ENCODE results near the gene PIM2.

Gene PIM2

GRCh38 chrX:48934581-48935300 lies 15.9 kb upstream of the PIM2 start:
- DNase-seq, result no peak

- DNase-seq, result no peak
Measured at GRCh38 chrX:48933757-48934156, 14.9 kb upstream of the PIM2 start.

DNA sequence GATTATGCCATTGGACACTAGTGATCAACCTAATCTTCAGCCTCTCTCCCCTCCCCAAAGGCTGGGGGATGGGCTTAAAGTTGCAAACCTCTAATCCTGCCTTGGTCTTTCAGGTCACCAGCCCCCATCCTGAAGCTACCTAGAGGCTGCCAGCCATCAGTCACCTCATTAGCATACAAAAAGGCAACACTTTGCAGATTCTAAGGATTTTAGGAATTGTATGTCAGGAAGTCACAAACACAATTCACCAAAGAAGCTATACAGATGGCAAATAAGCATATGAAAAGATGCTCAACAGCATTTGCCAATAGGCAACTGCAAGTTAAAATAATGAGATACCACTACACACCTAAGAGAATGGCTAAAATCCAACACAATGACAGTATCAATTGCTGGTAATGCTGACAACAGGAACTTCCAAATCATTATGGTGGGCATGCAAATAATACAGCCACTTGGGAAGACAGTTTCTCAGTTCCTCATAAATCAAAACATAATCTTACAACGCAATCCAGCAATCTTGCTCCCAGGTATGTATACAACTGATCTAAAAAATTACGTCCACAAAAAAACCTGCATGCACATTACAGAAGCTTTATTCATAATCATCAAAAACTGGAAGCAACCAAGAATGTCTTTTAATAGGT lies 9.0 kb upstream of the PIM2 start:
- DNase-seq, result no peak

GRCh38 chrX:48927123-48927522 lies 8.3 kb upstream of the PIM2 start:
- DNase-seq, result no peak

- DNase-seq, result no peak
Measured at GRCh38 chrX:48924270-48924669, 5.4 kb upstream of the PIM2 start.

DNA sequence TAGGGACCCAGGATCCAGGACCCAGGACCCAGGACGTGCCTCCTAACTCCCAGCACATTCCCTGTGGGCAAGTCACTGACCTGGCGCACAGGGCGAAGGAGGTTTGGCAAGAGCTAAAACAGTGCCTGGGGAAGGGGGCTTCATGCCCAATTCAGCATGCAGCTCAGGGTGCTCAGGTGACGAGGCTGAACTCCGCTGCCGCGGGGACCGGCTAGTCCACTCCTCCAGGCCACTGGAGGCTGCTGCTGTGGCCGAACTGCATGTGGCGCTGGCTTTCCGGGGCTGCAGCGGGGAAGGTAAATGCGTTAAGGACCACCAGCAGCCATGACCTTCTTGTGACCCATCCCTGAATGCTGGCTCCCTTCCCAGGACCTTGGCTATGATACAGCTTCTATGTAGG lies 4.9 kb upstream of the PIM2 start:
- no peak for DNase-seq

GRCh38 chrX:48920718-48921104 lies 1.9 kb upstream of the PIM2 start:
- no peak for DNase-seq

- no peak for DNase-seq
Measured at GRCh38 chrX:48919947-48920717, 1.3 kb upstream of the PIM2 start.

DNA sequence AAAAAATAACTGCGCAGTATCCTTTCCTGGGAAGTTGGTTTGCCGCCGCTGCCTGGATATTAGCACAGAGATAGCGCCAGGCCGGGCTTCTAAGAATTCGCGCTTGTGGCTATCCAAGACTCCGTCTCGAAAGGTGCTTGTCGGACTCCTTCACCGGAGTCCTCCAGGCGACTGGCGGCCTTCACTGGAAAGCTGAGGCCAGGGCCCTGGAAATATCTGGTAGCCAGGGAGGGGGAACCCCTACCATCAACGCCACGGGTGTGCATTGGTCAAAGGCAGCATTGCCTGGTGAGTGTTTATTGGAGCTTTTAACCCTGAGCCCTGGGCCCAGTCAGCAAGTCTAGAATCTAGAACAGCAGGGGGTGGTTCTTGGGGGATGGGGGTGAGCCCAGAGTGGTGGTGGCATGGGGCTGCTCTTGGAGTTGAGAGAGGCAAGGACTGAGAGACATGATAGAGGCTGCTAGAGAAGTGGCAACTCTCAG lies 577 bp upstream of the PIM2 start:
- DNase-seq, result peak; percentile 80

DNA sequence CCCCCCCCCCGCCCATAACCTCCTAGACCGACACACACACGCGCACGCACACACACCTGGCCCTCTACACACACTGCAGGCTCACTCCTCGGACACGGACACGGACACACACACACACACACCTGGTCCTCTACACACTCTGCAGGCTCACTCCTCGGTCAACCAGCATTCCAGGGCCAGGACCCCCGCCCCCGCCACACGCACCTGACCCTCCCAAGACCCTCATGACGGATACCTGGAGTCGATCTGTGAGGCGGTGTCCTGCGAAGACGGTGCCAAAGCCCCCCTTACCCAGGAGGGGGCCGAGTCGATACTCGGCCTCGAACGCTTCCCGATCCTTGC lies 552 bp downstream of the PIM2 start:
- DNase-seq, result no peak

DNA sequence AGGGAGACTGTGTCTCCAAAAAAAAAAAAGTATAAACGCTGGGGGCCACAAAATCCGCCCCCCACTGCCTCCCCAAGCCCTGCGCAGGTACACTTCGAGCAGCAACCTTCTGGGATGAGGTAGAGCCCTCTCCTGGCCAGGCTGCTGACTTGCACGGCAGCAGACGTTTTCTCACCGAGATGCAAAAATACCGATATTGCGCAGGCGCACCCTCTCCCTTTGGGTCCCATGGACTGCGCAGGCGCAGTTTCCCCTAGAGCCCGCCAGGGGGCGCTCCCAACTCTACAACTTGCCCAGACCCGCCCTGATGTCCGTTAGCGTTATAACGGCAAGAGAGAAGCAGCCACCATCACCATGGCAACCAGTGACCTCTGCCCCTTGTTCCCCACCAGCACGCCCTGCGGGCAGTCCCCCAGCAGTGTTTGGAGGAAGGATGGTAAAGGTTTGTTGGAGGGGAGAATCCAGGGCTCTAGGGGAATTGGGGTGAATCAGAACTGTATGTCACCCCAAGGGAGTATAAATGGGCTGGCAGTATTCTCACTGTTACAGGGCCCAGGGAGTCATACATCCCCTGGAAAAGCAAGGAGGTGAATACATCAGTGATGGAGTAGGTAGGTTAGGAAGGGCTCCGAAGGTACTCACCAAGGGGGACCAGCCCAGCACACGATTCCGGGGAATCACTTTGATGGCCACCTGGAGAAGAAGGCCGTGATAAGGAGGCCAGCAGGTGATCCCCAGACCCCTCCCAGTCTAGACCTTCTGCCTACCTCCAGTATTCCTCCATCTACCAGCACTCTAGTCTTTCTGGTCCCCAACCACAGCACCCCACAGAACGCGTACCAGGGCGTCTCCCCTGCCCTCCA lies 1.5 kb downstream of the PIM2 start:
- peak; percentile 97 for DNase-seq

DNA sequence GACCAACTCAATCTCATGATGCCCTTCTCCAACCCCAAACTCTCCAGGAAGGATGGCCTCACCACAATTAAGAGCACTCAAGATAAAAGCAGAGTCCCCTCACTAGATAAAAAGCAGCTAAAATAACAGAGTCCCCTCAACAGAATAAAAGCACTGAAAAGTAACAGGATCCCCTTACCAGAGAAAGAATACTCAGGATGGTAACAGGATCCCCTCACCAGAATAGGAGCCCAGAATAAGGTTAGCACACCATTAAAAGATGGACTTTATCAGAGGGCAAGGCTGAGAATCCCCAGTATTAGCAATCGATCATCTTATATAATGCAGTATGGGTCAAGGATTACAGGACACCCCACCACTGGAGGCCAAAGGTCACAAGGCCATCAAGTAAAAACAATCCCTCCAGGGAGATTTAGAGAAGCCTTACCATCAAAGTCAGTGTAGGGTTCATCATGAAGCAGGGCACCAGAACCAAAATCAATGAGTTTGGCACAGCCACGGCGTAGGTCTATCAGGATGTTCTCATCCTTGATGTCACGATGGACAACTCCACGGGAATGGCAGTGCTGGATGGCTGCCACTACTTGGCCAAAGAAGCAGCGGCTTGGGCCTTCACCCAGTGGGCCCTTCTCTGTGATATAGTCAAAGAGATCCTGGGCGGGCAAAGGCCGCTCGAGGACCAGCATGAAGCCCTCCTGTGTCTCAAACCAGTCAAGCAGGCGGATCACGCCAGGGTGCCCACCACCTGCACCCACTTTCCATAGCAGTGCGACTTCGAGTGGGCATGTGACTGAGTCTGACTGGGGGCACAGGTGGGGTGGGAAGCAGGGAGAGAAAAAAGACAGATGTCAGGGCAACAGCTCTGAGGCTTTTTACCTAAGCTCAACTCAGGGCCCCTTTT lies 4.0 kb downstream of the PIM2 start:
- no peak for DNase-seq

GRCh38 chrX:48913605-48914366 lies 5.0 kb downstream of the PIM2 start:
- DNase-seq, result no peak

- DNase-seq, result peak; percentile 97
Measured at GRCh38 chrX:48911412-48912182, 7.2 kb downstream of the PIM2 start, which contains the start of gene SLC35A2. Gene SLC35A2 (minus strand): TSS chrX:48911646. CDS start chrX:48911636, 10 bp downstream.

DNA sequence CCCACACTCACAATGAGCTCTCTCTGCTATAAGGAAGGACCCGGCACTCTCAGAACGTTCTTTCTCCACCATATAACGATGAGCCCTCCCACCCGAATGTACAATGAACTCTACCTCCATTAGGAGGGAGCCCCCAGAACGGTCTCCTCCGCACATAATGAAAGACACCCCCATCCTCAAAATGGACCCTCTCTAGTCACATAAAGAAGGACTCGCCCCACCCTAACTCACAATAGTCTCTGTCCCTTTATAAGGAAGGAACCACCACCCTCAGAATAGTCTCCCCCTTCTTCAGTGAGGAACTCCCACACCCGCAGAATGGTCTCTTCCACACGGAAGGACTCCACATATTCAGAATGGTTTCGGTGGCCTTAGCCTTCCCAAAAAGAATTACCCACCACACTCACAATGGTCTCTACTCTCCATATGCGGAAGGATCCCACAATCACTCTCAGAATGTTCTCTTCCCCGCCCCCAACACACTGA lies 7.9 kb downstream of the PIM2 start:
- no peak for DNase-seq

GRCh38 chrX:48909703-48910294 lies 9.0 kb downstream of the PIM2 start:
- no peak for DNase-seq

DNA sequence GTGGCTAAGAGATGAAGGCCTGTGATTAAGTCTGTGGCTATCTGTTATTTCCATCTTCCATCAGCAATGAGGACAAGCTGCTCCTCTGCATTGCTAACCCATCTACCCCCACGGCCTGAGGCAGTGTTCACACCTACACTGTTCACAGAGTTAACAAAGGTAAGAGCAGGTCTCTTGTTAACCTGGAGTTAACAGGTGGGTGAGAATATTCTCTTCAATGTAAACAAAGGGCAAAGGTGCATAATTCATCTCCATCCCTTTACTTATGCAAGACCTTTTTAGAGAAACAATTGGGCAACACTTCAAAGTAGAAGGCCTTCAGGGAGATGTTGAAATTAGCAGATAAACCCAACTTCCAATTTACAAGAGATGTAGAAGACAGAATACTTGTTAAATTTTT lies 10.2 kb downstream of the PIM2 start:
- no peak for DNase-seq

- DNase-seq, result no peak
Measured at GRCh38 chrX:48905090-48905790, 13.6 kb downstream of the PIM2 start.

- no peak for DNase-seq
Measured at GRCh38 chrX:48904626-48905025, 14.2 kb downstream of the PIM2 start.

Measured in NCI-H2227 treated with DMSO at 0.1 percent for 48 hours (cell line).